Measurements from ENCODE around the gene CCDC106.

CCDC106 gene

GRCh38 chr19:55637534-55637933 is 10.5 kb upstream of the CCDC106 start:
- DNase-seq, result no peak

DNA sequence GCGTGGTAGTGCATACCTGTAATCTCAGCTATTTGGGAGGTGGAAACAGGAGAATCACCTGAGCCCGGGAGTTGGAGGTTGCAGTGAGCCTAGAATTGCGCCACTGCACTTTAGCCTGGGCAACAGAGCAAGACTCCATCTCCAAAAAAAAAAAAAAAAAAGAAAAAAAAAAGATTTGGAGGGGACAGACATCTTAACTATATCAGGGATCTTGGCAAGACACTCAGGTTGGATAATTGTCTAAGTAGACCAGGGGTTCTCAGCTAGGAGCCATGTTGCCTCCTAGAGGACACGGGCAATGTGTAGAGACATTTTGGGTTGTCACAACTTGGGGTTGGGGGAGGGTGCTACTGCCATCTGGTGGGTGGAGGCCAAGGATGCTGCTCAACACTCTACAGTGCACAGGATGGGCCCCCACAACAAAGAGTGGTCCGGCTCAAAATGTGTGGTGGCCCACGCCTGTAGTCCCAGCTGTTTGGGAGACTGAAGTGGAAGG is 9.1 kb upstream of the CCDC106 start:
- DNase-seq, result peak; percentile 63

DNA sequence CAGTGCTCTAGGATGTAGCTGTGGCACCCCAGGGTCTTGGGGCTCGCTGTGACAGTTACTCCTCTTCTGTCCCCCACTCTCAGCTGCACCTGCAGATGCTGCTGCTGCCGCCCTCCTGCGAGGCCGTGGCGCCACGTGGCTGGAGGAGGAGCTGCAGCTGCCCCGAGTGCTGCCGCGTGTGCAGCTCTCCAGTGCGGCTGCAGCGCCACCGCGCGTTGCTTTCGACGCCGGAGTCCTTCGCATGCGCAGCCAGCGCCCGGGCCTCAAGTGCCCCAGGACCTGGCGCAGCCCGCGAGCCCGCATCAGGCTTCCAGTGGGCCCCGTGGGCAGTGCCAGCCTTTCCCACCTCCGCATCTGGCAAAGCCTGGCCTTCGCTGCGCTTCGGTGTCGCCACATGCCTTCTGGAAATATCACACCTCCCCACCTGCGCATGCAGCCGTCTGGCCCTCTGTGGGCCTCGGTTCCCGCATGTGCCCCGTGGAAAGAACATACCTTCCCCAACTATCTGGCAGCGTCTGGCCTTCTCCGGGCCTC is 7.9 kb upstream of the CCDC106 start:
- DNase-seq, result peak; percentile 82

- peak; percentile 64 for DNase-seq
These were observed 7.2 kb upstream of the CCDC106 start, which contains the start of gene ZNF580 for GRCh38 chr19:55640577-55641425. TSS of gene ZNF580 (plus strand) at chr19:55641002. CDS start at chr19:55642509, 1,507 bp downstream.

DNA sequence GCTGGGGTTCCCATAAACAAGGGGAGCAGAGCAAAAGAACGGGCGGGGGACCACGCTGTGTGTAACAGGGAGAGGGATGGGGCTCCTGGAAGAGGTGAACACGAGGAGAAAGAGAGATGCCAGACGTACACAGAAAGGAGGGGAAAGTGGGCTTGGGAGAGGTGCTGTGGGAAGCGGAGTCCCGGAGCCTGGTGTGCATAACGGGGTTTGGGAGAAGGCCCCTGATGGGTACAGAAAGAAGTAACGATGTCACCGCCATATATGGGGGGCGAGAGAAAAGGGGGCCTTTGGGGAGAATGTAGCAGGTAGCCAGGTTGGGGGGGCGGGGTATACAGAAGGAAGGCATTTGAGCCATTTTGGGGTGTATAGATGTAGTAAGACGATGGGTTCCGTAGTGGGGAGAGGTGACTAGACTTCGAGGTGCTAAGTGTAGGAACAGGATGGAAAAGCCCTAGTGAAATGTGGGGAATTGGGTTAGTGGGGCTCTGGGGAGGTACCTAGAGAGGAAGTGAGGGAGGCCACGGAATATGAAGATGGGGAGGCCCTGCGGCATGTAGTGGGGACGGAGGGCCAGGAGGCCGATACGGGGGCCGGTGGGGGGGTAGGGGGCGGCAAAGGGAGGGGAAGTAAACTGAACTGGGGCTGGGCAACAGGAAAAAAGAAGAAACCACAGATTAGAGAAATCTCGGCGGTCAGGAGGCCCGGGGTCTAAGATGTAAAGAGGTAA is 6.4 kb upstream of the CCDC106 start:
- DNase-seq, result peak; percentile 37

DNA sequence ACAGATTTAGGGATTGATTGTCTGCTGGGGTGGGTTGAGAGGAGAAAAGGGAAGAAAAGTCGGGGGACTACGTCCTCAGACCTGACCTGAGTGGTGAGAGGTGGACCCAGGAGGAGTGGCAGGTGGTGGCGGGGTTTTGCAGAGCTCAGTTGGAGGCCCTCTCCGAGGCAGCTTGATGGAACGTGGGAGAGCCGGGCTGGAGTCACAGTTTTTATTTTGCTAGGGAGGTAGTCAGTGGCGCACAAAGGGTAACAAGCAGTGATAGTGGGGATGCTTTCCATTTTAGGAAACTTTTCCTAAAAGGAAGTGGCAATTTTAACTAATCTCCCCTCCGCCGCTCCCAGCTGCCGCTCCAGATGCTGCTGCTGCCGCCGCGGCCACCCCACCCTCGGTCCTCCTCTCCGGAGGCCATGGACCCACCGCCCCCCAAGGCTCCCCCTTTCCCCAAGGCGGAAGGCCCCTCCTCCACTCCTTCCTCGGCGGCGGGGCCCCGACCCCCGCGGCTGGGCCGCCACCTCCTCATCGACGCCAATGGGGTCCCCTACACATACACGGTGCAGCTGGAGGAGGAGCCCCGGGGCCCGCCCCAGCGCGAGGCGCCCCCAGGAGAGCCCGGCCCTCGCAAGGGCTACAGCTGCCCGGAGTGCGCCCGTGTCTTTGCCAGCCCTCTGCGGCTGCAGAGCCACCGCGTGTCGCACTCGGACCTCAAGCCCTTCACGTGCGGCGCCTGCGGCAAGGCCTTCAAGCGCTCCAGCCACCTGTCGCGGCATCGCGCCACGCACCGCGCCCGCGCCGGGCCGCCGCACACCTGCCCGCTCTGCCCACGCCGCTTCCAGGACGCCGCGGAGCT is 5.6 kb upstream of the CCDC106 start:
- peak; percentile 44 for DNase-seq

- DNase-seq, result peak; percentile 84
These were observed 4.8 kb upstream of the CCDC106 start, which contains the start of gene ZNF581 for GRCh38 chr19:55643003-55643886. TSS of gene ZNF581 (plus strand) at chr19:55643649. CDS start at chr19:55644572, 923 bp downstream.

- DNase-seq, result no peak
These were observed 4.2 kb upstream of the CCDC106 start for GRCh38 chr19:55643887-55644176.

- no peak for DNase-seq
These were observed 3.7 kb upstream of the CCDC106 start for GRCh38 chr19:55644191-55644833.

DNA sequence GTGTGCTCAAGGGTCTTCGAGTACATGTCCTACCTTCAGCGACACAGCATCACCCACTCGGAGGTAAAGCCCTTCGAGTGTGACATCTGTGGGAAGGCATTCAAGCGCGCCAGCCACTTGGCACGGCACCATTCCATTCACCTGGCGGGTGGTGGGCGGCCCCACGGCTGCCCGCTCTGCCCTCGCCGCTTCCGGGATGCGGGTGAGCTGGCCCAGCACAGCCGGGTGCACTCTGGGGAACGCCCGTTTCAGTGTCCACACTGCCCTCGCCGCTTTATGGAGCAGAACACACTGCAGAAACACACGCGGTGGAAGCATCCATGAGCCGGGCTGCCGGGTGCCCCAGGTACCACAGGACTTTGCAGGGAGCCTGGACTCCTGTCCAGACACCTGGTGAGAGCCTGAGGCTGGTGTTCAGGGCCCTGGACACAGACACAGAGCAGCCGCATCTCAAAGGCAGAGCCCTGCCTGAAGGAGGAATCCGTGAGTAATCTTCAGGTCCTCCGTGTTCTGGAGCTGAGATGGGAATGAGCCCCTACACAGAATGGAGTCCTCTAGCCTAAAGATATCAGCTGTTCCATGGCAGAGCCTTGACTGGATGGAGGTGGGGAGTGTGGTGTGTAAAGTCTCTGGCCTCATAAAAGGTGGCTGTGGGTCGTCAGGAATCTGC is 3.0 kb upstream of the CCDC106 start:
- no peak for DNase-seq

GRCh38 chr19:55645512-55645881 is 2.5 kb upstream of the CCDC106 start:
- DNase-seq, result no peak

DNA sequence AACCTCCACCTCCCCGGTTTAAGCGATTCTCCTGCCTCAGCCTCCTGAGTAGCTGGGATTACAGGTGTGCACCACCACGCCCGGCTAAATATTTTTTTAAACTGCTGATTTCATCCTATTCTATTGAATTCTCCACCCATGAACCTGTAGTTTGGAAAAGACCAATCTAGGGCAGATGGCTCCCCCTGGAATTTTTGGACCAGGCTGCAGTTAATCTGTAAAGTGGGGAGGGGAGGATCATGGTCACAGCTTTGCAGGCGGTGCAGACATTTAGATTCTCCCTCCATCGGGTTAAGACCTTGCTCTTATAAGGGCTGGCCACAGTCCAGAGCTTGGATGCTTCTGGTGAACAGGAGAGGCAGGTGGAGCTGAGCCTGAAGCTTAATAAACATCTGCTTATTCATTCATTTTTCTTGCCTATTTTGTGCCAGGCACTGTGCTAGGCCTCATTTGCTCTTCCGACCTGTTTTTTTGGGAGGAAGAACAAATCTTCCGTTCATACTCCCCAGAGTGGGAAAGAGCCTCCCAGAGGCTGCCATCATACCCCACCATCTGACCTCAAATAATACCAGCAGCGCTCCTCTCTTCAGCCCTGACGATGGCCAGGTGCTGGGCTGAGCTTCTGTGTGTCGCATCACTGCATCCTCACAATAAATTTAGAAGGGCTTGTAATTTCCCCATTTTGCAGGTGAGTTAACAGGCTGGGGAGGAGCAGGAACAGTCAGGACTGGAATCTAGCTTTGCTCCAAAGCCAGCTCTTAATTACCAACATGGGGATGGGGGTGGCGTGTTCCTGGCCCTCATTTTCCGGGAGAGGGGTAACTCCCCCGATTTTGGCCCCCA is 902 bp upstream of the CCDC106 start:
- no peak for DNase-seq

- no peak for DNase-seq
These were observed 714 bp downstream of the CCDC106 start for GRCh38 chr19:55648585-55649267.

DNA sequence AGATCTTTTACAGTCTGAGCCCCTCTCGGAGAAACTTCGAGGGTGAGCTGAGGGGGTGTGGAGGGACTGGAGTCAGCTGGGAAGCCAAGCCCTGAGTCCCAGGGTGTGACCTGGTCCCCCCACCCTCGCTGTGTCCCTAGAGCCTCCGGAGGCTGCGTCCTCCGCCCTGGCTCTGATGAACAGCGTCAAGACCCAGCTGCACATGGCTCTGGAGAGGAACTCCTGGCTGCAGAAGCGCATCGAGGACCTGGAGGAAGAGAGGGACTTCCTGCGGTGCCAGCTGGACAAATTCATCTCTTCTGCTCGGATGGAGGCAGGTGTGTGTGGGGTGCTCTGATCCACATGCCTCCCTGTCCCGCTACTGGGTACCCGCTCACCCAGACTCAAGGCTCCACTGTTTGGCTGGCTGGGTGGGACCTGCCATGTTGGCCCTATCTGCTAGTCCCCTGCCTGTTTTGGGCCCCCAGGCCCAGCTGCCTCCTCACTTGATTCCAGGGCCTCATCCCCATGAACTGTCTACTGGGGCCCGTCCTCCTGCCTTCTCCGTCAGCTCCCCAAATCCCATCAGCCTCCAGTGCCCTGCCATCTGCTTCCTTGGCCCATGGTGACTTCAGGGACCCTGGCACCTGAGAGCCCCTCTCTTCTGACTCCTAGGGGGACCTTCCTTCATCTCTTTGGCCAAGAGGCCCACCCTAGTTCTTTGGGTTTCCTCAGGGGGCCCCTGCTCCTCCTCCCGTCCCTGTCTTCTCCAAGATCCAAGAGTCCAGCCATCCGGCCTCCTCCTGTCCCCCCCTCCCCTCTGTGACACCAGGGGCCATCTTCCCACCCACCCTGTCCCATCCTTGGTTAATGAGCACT is 1.5 kb downstream of the CCDC106 start:
- no peak for DNase-seq

- no peak for DNase-seq
These were observed 2.1 kb downstream of the CCDC106 start for GRCh38 chr19:55650126-55650557.

DNA sequence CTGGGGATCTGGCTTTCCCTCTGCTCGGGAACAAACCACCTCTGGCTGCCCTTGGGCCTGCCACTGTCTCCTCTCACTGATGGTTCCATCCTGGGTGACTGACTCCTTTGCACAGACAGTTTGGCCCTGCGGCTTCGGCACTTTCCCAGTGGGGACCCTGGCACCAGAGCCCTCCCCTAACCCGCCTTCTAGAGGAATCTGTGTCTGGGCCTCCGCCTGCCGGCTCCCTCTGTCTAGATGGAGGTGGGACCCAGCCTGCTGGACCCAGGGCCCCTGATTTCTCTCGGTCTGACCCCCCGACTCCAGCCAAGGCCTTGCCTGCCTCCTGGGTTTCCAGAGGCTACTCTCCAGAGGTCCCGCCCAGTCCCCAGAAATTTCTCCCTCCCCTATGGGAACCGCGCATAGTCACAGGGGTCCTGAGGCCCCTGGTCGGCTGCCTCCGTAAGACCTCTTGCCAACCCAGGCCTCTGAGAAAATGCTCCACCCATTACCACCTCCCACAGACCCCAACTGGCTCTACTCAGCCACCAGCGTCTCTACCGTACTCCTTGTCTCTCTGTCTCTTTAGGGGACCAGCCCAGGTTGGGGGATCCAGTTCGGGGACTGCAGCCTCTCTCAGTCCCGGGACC is 2.7 kb downstream of the CCDC106 start:
- no peak for DNase-seq

GRCh38 chr19:55651236-55651635 is 3.2 kb downstream of the CCDC106 start:
- DNase-seq, result no peak

All from CD4-positive, alpha-beta T cell treated with Interleukin-6 for 4 hours (primary cell).